ENCODE data around the gene KLHL4.

GRCh38 chrX:87475793-87476192 is 41.8 kb upstream of the KLHL4 start:
- TF ChIP-seq RAD21 (IDR thresholded peaks at IDR 0.05) = no peak
- TF ChIP-seq CTCF (IDR thresholded peaks at IDR 0.05; ENCODE audit: low read depth, low read length, missing input control) = no peak
- TF ChIP-seq MAX (IDR thresholded peaks at IDR 0.05) = no peak
- TF ChIP-seq FOXA1 (IDR thresholded peaks at IDR 0.05) = no peak

Measured in liver (tissue), 3 donors.